Melanocyte of skin (primary cell): ENCODE data around the gene REST. TPM values are rescaled to one million over a fixed set of nuclear protein-coding genes. Genes with fewer than 3 reads are reported as not detected.

Experiments used
- small RNA-seq, 2 donors: library from RNA; depleted of rRNA; stranded (forward); fragments of <200 nt; gene quantifications; one replicate each; pipeline ENCODE3, GENCODE V24; 2012
- total RNA-seq, 2 donors: library from RNA; depleted of rRNA; stranded (reverse); fragments of >200 nt; gene quantifications; 2 replicates each; pipeline ENCODE4 v1.2.3, GENCODE V29; 2012

The REST gene
- total RNA-seq: 10 to 100 TPM; 28.0 to 29.3 TPM

GRCh38 chr4:56907489-56908205, at the start of gene REST:
Gene REST, plus strand, starts transcription at chr4:56907900. Its CDS starts 2,739 bp downstream, at chr4:56910639.

GRCh38 chr4:56977321-56978012, 69.8 kb downstream of the REST start, which contains the start of gene NOA1:
Gene NOA1, minus strand, starts transcription at chr4:56977606. Its CDS starts 21 bp downstream, at chr4:56977585.

GRCh38 chr4:56978750-56979303, 71.1 kb downstream of the REST start, which contains the start of gene POLR2B:
Gene POLR2B, plus strand, starts transcription at chr4:56978896. Its CDS starts 90 bp downstream, at chr4:56978986.

Small RNAs within 50 kb of the gene (small RNA-seq; reads per million reads assigned to genes)
- 0 to 0.26 reads per million in 2 donors for gene RNU6-998P

Other genes with a start within 250 kb of the REST start
- not detected for gene HOPX, start 226.6 kb upstream of the REST start, total RNA-seq
- gene SPINK2, start 86.2 kb upstream of the REST start, total RNA-seq: not detected
- 10 to 100 TPM; 15.1 to 19.0 TPM for gene NOA1, start 69.7 kb downstream of the REST start, total RNA-seq
- 100 to 1,000 TPM; 107 to 119 TPM for gene POLR2B, start 71.0 kb downstream of the REST start, total RNA-seq
- 100 to 1,000 TPM; 336 to 716 TPM for gene IGFBP7, start 202.5 kb downstream of the REST start, total RNA-seq